Stimulated activated CD4-positive, alpha-beta T cell treated with anti-CD3 and anti-CD28 coated beads, Interleukin-4, amount 100 ng/mL, for 48 hours (primary cell): ENCODE data around the gene TARBP2.
"Not testable (repeated sequence)": the region's sequence is repeated elsewhere in the genome, so short reads cannot be mapped to it uniquely, and the experiment has no call there.

Source experiments
- DNase-seq, 2 donors: peaks; one replicate each; pipeline ENCODE4 v3.0.0-alpha.2; 2020; ENCODE audit warnings: low read depth in 2 of 2

Gene TARBP2

GRCh38 chr12:53513712-53514410 lies 12.8 kb downstream of the TARBP2 start:
- DNase-seq = no peak

GRCh38 chr12:53514628-53515290 lies 13.7 kb downstream of the TARBP2 start:
- no peak for DNase-seq

GRCh38 chr12:53515291-53515680 lies 14.2 kb downstream of the TARBP2 start:
- no peak for DNase-seq

GRCh38 chr12:53516758-53517455 lies 15.8 kb downstream of the TARBP2 start:
- no peak for DNase-seq

- DNase-seq = no peak
Observed at GRCh38 chr12:53518381-53518780, 17.3 kb downstream of the TARBP2 start.

GRCh38 chr12:53523131-53523530 lies 22.0 kb downstream of the TARBP2 start:
- no peak for DNase-seq

GRCh38 chr12:53524476-53524875 lies 23.4 kb downstream of the TARBP2 start:
- no peak for DNase-seq

- DNase-seq = no peak
Observed at GRCh38 chr12:53530061-53530460, 29.0 kb downstream of the TARBP2 start.

- no peak for DNase-seq
Observed at GRCh38 chr12:53530920-53531319, 29.8 kb downstream of the TARBP2 start.

GRCh38 chr12:53532021-53532420 lies 30.9 kb downstream of the TARBP2 start:
- DNase-seq = no peak

GRCh38 chr12:53532524-53533445 lies 31.7 kb downstream of the TARBP2 start:
- DNase-seq = no peak

GRCh38 chr12:53533471-53533870 lies 32.4 kb downstream of the TARBP2 start:
- no peak for DNase-seq

GRCh38 chr12:53536962-53537361 lies 35.9 kb downstream of the TARBP2 start:
- no peak for DNase-seq

- no peak for DNase-seq
Observed at GRCh38 chr12:53538209-53538689, 37.2 kb downstream of the TARBP2 start.

- DNase-seq = no peak
Observed at GRCh38 chr12:53539526-53539925, 38.4 kb downstream of the TARBP2 start.

- peak; percentile 25 to 28 for DNase-seq
Observed at GRCh38 chr12:53543539-53543938, 42.5 kb downstream of the TARBP2 start.

- not testable (repeated sequence) for DNase-seq
Observed at GRCh38 chr12:53548354-53548753, 47.3 kb downstream of the TARBP2 start.

GRCh38 chr12:53550131-53550530 lies 49.0 kb downstream of the TARBP2 start:
- DNase-seq = not testable (repeated sequence)

- no peak for DNase-seq
Observed at GRCh38 chr12:53550595-53550994, 49.5 kb downstream of the TARBP2 start.

GRCh38 chr12:53551889-53552291 lies 50.8 kb downstream of the TARBP2 start:
- DNase-seq = no peak
